Upper lobe of left lung (tissue), 6 donors: Measurements from ENCODE around the gene MAML2. TPM values are rescaled to one million over a fixed set of nuclear protein-coding genes. Genes with fewer than 3 reads are reported as not detected.

ENCODE experiments used
- ATAC-seq, 2 donors: fragments of 200-7000 bp; cut with Tn5 transposase; one replicate each; pipeline ENCODE4 v1.9.1; 2022; ENCODE audit warnings: mild to moderate bottlenecking in 2 of 2, moderate library complexity in 2 of 2; ENCODE audit not compliant: low FRiP score in 2 of 2
- DNase-seq, 2 donors: peaks; one replicate each; pipeline ENCODE4 v3.0.0-alpha.2; 2019 to 2020
- H3K27ac ChIP-seq, 4 donors: fragments of 200-600 bp; sonication (generic); one replicate each; pipeline ENCODE4 v1.5.1; 2016 to 2019
- H3K27me3 ChIP-seq, 4 donors: fragments of 200-600 bp; sonication (generic); one replicate each; pipeline ENCODE4 v1.5.1; 2017 to 2019
- H3K36me3 ChIP-seq, 4 donors: fragments of 200-600 bp; sonication (generic); one replicate each; pipeline ENCODE4 v1.5.1; 2016 to 2019
- H3K4me1 ChIP-seq, 4 donors: fragments of 200-600 bp; sonication (generic); one replicate each; pipeline ENCODE4 v1.5.1; 2018 to 2019
- H3K4me3 ChIP-seq, 4 donors: fragments of 200-600 bp; sonication (generic); one replicate each; pipeline ENCODE4 v1.5.1; 2017 to 2019; ENCODE audit warnings: mild to moderate bottlenecking in 2 of 4, moderate library complexity in 1 of 4
- H3K9me3 ChIP-seq, 4 donors: fragments of 200-600 bp; sonication (generic); one replicate each; pipeline ENCODE4 v1.5.1; 2018 to 2019
- EP300 ChIP-seq, 4 donors: sonication (generic); formaldehyde crosslinking; IDR thresholded peaks; one replicate each; pipeline ENCODE4 v1.5.1; 2017; ENCODE audit warnings: antibody characterized with exemption in 4 of 4, control low read depth in 2 of 4
- POLR2A ChIP-seq, 4 donors: fragments of 450-650 bp; IDR thresholded peaks; one replicate each; pipeline ENCODE4 v1.5.1; 2016 to 2017; ENCODE audit warnings: antibody characterized with exemption in 4 of 4, mild to moderate bottlenecking in 2 of 4
- POLR2AphosphoS5 ChIP-seq, 2 donors: sonication (generic); formaldehyde crosslinking; IDR thresholded peaks; one replicate each; pipeline ENCODE4 v1.5.1; 2017; ENCODE audit warnings: antibody characterized with exemption in 2 of 2
- WGBS, 2 donors: methylation state at CpG; one replicate each; pipeline ENCODE4 v1.1.5; 2017 to 2018; 5-methylcytosine and 5-hydroxymethylcytosine counted together
- total RNA-seq, 6 donors: library from RNA; depleted of rRNA in 4 of 6; stranded (reverse); fragments of >200 nt in 4 of 6; gene quantifications; one replicate each; pipeline versions ENCODE4 v1.1.0 to v1.2.1, GENCODE V29; 2016 to 2021
- TF ChIP-seq, protein P1 (sequence below), 6 experiments: fragments of 450-650 bp in 4 of 6; fragments of 200-600 bp in 2 of 6; sonication (generic) in 2 of 6; IDR thresholded peaks; one replicate each; pipeline ENCODE4 v1.5.1; 2016 to 2019; ENCODE audit warnings: antibody characterized with exemption in 6 of 6
- donor health status: DM: no; HTN: no; CAD: no; lungs with moderate emphysema.
- donor health status: DM: no; HTN: yes; CAD: no; lungs with severe emphysema.

MAML2 gene
- total RNA-seq, 6 donors from 2014 or later, result 19.5 to 36.6 (median 26.3) TPM

DNA sequence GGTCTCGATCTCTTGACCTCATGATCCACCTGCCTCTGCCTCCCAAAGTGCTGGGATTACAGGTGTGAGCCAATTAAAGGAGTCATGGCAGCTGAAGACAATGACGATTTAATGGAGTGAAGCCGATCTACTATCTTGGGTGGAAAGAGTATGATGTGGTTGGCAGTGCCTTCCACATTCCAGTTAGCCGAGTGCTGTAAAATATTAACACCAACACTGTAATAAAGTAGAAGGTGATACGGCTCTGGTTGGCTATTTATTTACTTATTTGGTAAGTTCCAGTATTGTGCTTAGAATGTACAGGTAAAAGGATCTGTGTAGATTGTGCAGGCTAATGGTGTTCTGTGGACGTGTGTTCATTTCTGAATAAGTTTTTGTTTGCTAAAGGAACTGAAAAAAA lies 269.5 kb downstream of the MAML2 start:
- WGBS, 2 donors, result 81 to 89% methylated on average over 6 of the region's 6 CpGs
- DNase-seq, result no peak
- Histone ChIP-seq H3K27ac (no peak overlapping the region), H3K4me1 (peaks cover 0 to 8% (median 3%) of the 10 kb centered on the region in 4 donors), H3K4me3 (no peak overlapping the region), H3K27me3 (no peaks in the 10 kb centered on the region), H3K9me3 (no peaks in the 10 kb centered on the region), H3K36me3 (no peaks in the 10 kb centered on the region)
- TF ChIP-seq POLR2A (IDR thresholded peaks at IDR 0.05), result no peak
- TF ChIP-seq EP300 (IDR thresholded peaks at IDR 0.05), result no peak
- TF ChIP-seq POLR2AphosphoS5 (IDR thresholded peaks at IDR 0.05), result no peak
- TF ChIP-seq, protein P1, sequence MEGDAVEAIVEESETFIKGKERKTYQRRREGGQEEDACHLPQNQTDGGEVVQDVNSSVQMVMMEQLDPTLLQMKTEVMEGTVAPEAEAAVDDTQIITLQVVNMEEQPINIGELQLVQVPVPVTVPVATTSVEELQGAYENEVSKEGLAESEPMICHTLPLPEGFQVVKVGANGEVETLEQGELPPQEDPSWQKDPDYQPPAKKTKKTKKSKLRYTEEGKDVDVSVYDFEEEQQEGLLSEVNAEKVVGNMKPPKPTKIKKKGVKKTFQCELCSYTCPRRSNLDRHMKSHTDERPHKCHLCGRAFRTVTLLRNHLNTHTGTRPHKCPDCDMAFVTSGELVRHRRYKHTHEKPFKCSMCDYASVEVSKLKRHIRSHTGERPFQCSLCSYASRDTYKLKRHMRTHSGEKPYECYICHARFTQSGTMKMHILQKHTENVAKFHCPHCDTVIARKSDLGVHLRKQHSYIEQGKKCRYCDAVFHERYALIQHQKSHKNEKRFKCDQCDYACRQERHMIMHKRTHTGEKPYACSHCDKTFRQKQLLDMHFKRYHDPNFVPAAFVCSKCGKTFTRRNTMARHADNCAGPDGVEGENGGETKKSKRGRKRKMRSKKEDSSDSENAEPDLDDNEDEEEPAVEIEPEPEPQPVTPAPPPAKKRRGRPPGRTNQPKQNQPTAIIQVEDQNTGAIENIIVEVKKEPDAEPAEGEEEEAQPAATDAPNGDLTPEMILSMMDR (IDR thresholded peaks at IDR 0.05), result no peak
- no peak for ATAC-seq

GRCh38 chr11:96072592-96072991 lies 270.4 kb downstream of the MAML2 start:
- Histone ChIP-seq H3K27me3 (no peaks in the 10 kb centered on the region), H3K9me3 (no peaks in the 10 kb centered on the region), H3K27ac (no peak overlapping the region), H3K36me3 (no peaks in the 10 kb centered on the region), H3K4me3 (no peak overlapping the region), H3K4me1 (peaks cover 0 to 11% (median 5%) of the 10 kb centered on the region in 4 donors)
- DNase-seq, result no peak
- WGBS, 2 donors, result 93 to 99% methylated on average over 7 of the region's 7 CpGs
- no peak for ATAC-seq
- TF ChIP-seq POLR2A (IDR thresholded peaks at IDR 0.05) (no peak), EP300 (IDR thresholded peaks at IDR 0.05) (no peak), POLR2AphosphoS5 (IDR thresholded peaks at IDR 0.05) (no peak)
- TF ChIP-seq, protein P1 (IDR thresholded peaks at IDR 0.05), result no peak

GRCh38 chr11:96070453-96070852 lies 272.5 kb downstream of the MAML2 start:
- DNase-seq, result peak in 1 of 2 donors; percentile 47
- whole genome bisulfite sequencing, 2 donors, result 86 to 92% methylated on average over 8 of the region's 8 CpGs
- Histone ChIP-seq H3K36me3 (no peaks in the 10 kb centered on the region), H3K4me1 (peaks cover 0 to 8% (median 6%) of the 10 kb centered on the region in 4 donors), H3K27ac (no peak overlapping the region), H3K27me3 (no peaks in the 10 kb centered on the region), H3K9me3 (no peaks in the 10 kb centered on the region), H3K4me3 (no peak overlapping the region)
- TF ChIP-seq, protein P1 (IDR thresholded peaks at IDR 0.05), result no peak
- TF ChIP-seq POLR2A (IDR thresholded peaks at IDR 0.05) (no peak), POLR2AphosphoS5 (IDR thresholded peaks at IDR 0.05) (no peak), EP300 (IDR thresholded peaks at IDR 0.05) (no peak)
- no peak for ATAC-seq

- Histone ChIP-seq H3K9me3 (no peaks in the 10 kb centered on the region), H3K4me1 (peaks cover 0 to 10% (median 3%) of the 10 kb centered on the region in 4 donors), H3K36me3 (no peaks in the 10 kb centered on the region), H3K27me3 (no peaks in the 10 kb centered on the region), H3K4me3 (no peak overlapping the region), H3K27ac (no peak overlapping the region)
- TF ChIP-seq POLR2AphosphoS5 (IDR thresholded peaks at IDR 0.05) (no peak), POLR2A (IDR thresholded peaks at IDR 0.05) (no peak)
- no peak for DNase-seq
- ATAC-seq, result no peak
- WGBS, 2 donors, result 73 to 92% methylated on average over 3 of the region's 3 CpGs
These were observed 275.8 kb downstream of the MAML2 start for GRCh38 chr11:96067160-96067559.

DNA sequence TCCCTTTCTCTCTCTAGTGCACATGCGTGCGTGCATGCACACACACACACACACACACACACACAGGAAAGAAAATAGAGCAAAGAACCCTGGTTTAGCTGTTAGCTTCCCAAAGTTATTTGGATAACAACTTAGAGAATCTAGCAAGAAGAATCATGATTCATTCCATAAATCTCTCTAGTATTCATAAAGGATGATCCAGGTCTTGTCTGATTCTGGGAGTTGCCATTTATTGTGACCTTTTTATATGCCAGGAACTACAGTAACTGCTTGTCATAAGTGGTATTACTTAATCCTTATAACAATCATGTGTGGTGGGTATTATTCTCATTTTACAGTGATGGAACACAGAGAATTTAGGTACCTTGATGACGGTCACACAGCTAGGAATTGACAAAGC lies 277.6 kb downstream of the MAML2 start:
- no peak for DNase-seq
- Histone ChIP-seq H3K4me3 (no peak overlapping the region), H3K36me3 (no peaks in the 10 kb centered on the region), H3K4me1 (peaks cover 4 to 15% (median 6%) of the 10 kb centered on the region in 4 donors), H3K27me3 (no peaks in the 10 kb centered on the region), H3K9me3 (no peaks in the 10 kb centered on the region), H3K27ac (no peak overlapping the region)
- TF ChIP-seq POLR2AphosphoS5 (IDR thresholded peaks at IDR 0.05) (no peak), POLR2A (IDR thresholded peaks at IDR 0.05) (no peak), EP300 (IDR thresholded peaks at IDR 0.05) (no peak)
- TF ChIP-seq, protein P1 (IDR thresholded peaks at IDR 0.05), result no peak
- 68 to 96% methylated on average over 3 of the region's 3 CpGs for WGBS, 2 donors
- ATAC-seq, result no peak
